Ishikawa (cell line): Measurements from ENCODE around the gene ENHO.

ENCODE experiments used
- CEBPB ChIP-seq: IDR thresholded peaks from 2 replicates; pipeline ENCODE4 v1.6.1; 2012
- EGR1 ChIP-seq: IDR thresholded peaks from 2 replicates; pipeline ENCODE4 v1.6.1; 2012
- EP300 ChIP-seq: IDR thresholded peaks from 2 replicates; pipeline ENCODE4 v1.6.1; 2012; ENCODE audit warnings: borderline replicate concordance
- FOXM1 ChIP-seq: IDR thresholded peaks from 2 replicates; pipeline ENCODE4 v1.6.1; 2012; ENCODE audit warnings: low read depth, borderline replicate concordance
- NFIC ChIP-seq: IDR thresholded peaks from 2 replicates; pipeline ENCODE4 v1.6.1; 2012
- TAF1 ChIP-seq: IDR thresholded peaks from 2 replicates; pipeline ENCODE4 v1.6.1; 2012; ENCODE audit warnings: low read depth, mild to moderate bottlenecking
- TF ChIP-seq, protein P1 (sequence below): IDR thresholded peaks from 2 replicates; pipeline ENCODE4 v1.6.1; 2012; ENCODE audit warnings: low read depth, mild to moderate bottlenecking
- TF ChIP-seq, protein P2 (sequence below): IDR thresholded peaks from 2 replicates; pipeline ENCODE4 v1.6.1; 2012

DNA sequence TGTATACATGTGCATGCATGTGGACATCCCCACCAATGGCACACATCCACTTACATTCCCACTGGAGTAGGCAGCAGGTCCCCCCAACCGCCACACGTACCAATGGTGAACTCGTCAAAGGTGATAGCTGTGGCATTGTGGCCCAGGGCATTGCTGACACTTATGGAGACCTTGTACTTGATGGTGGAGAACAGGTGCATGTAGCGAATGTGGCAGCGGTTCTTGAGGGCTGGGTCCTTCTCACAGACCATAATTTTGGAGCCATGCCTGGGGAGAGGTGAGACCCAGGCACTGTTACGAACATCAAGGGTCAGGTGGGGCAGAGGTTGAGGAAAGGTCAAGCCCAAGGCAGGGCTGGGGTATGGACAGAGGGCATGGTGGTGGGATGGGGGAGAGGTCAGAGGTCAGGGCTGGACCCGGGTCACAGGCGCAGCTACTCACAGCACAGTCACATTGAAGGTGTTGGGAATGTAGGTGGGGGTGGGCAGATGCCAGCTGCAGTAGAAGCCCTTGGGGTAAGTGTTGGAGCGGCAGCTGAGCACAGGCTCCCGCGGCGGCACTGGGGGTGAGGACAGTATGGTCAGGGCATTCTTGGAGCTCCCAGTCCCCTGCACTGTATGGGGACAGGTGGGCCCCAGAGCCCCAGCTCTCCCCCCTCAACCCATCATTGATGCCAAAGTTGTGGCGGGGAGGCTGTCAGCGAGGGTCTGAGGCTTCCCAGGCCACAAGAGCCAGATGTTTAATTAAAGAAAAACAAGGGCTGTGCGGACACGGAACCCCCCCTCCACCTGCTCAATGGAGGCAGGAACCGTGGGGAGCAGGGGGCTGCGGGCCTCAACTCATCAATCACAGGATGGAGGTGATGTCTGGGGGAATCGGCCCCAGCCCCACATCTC, 34.9 kb upstream of the ENHO start:
- TF ChIP-seq, protein P1, sequence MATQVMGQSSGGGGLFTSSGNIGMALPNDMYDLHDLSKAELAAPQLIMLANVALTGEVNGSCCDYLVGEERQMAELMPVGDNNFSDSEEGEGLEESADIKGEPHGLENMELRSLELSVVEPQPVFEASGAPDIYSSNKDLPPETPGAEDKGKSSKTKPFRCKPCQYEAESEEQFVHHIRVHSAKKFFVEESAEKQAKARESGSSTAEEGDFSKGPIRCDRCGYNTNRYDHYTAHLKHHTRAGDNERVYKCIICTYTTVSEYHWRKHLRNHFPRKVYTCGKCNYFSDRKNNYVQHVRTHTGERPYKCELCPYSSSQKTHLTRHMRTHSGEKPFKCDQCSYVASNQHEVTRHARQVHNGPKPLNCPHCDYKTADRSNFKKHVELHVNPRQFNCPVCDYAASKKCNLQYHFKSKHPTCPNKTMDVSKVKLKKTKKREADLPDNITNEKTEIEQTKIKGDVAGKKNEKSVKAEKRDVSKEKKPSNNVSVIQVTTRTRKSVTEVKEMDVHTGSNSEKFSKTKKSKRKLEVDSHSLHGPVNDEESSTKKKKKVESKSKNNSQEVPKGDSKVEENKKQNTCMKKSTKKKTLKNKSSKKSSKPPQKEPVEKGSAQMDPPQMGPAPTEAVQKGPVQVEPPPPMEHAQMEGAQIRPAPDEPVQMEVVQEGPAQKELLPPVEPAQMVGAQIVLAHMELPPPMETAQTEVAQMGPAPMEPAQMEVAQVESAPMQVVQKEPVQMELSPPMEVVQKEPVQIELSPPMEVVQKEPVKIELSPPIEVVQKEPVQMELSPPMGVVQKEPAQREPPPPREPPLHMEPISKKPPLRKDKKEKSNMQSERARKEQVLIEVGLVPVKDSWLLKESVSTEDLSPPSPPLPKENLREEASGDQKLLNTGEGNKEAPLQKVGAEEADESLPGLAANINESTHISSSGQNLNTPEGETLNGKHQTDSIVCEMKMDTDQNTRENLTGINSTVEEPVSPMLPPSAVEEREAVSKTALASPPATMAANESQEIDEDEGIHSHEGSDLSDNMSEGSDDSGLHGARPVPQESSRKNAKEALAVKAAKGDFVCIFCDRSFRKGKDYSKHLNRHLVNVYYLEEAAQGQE = no peak
- TF ChIP-seq, protein P2, sequence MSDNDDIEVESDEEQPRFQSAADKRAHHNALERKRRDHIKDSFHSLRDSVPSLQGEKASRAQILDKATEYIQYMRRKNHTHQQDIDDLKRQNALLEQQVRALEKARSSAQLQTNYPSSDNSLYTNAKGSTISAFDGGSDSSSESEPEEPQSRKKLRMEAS = no peak
- TF ChIP-seq EGR1 = no peak
- TF ChIP-seq EP300 = no peak
- TF ChIP-seq CEBPB = no peak
- no peak for TF ChIP-seq TAF1
- no peak for TF ChIP-seq NFIC
- no peak for TF ChIP-seq FOXM1
